ENCODE results near the gene RSAD2. TPM values are rescaled to one million over a fixed set of nuclear protein-coding genes. Genes with fewer than 3 reads are reported as not detected.

The RSAD2 gene
- total and polyA plus RNA-seq, 9 of the 15 experiments (the other 6 are each of a cell fraction or from before 2014, with no cell fraction given), result 0.15 to 1.4 (median 0.28) TPM

DNA sequence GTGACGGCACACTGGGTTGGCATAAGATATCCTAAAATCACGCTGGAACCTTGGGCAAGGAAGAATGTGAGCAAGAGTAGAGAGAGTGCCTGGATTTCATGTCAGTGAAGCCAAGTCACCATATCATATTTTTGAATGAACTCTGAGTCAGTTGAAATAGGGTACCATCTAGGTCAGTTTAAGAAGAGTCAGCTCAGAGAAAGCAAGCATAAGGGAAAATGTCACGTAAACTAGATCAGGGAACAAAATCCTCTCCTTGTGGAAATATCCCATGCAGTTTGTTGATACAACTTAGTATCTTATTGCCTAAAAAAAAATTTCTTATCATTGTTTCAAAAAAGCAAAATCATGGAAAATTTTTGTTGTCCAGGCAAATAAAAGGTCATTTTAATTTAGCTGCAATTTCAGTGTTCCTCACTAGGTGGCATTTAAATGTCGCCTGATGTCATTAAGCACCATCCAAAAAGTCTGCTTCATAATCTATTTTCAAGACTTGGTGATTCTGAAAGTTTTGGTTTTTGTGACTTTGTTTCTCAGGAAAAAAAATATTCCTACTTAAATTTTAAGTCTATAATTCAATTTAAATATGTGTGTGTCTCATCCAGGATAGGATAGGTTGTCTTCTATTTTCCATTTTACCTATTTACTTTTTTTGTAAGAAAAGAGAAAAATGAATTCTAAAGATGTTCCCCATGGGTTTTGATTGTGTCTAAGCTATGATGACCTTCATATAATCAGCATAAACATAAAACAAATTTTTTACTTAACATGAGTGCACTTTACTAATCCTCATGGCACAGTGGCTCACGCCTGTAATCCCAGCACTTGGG, 19.6 kb downstream of the RSAD2 start (continued):
- TF ChIP-seq, protein P1, sequence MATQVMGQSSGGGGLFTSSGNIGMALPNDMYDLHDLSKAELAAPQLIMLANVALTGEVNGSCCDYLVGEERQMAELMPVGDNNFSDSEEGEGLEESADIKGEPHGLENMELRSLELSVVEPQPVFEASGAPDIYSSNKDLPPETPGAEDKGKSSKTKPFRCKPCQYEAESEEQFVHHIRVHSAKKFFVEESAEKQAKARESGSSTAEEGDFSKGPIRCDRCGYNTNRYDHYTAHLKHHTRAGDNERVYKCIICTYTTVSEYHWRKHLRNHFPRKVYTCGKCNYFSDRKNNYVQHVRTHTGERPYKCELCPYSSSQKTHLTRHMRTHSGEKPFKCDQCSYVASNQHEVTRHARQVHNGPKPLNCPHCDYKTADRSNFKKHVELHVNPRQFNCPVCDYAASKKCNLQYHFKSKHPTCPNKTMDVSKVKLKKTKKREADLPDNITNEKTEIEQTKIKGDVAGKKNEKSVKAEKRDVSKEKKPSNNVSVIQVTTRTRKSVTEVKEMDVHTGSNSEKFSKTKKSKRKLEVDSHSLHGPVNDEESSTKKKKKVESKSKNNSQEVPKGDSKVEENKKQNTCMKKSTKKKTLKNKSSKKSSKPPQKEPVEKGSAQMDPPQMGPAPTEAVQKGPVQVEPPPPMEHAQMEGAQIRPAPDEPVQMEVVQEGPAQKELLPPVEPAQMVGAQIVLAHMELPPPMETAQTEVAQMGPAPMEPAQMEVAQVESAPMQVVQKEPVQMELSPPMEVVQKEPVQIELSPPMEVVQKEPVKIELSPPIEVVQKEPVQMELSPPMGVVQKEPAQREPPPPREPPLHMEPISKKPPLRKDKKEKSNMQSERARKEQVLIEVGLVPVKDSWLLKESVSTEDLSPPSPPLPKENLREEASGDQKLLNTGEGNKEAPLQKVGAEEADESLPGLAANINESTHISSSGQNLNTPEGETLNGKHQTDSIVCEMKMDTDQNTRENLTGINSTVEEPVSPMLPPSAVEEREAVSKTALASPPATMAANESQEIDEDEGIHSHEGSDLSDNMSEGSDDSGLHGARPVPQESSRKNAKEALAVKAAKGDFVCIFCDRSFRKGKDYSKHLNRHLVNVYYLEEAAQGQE (IDR thresholded peaks at IDR 0.05; ENCODE audit: borderline replicate concordance), result peak; percentile 83
- TF ChIP-seq, protein P1 (CRISPR knock-in tag; IDR thresholded peaks at IDR 0.05; ENCODE audit: low read depth), result no peak
- TF ChIP-seq NFATC3 (IDR thresholded peaks at IDR 0.05), result 0 out of 2 replicates have a peak, but pooled peaks have one; percentile 31
- no peak for TF ChIP-seq SIX5 (IDR thresholded peaks at IDR 0.05; ENCODE audit: borderline replicate concordance in 1 of 2, insufficient read depth in 1 of 2, low read depth in 1 of 2, low read length in 2 of 2)
- TF ChIP-seq, protein P2, sequence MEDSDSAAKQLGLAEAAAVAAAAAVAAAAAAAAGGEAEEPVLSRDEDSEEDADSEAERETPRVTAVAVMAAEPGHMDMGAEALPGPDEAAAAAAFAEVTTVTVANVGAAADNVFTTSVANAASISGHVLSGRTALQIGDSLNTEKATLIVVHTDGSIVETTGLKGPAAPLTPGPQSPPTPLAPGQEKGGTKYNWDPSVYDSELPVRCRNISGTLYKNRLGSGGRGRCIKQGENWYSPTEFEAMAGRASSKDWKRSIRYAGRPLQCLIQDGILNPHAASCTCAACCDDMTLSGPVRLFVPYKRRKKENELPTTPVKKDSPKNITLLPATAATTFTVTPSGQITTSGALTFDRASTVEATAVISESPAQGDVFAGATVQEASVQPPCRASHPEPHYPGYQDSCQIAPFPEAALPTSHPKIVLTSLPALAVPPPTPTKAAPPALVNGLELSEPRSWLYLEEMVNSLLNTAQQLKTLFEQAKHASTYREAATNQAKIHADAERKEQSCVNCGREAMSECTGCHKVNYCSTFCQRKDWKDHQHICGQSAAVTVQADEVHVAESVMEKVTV (CRISPR knock-in tag; IDR thresholded peaks at IDR 0.05), result peak; percentile 68
